HepG2 (cell line): ENCODE measurements around the gene TBC1D16. TPM values are rescaled to one million over a fixed set of nuclear protein-coding genes. Genes with fewer than 3 reads are reported as not detected.

ENCODE experiments used
- ATAC-seq: fragments of 200-7000 bp; cut with Tn5 transposase; 3 replicates; pipeline ENCODE4 v1.9.1; 2020; ENCODE audit warnings: mild to moderate bottlenecking, moderate library complexity
- BruUV-seq: library from RNA; stranded (reverse); fragments of 400-500 nt; replicated peaks from 2 replicates; lab custom pipeline; 2021; lab: Mats Ljungman, UMichigan
- CTCF ChIA-PET: fragments of 300-600 bp; formaldehyde crosslinking; extraction: SDS; loops from one replicate; lab custom pipeline; 2021; ENCODE audit warnings: low total read pairs, inconsistent platforms, low intra/inter-chr PET ratio; lab: Yijun Ruan, JAX
- POLR2A ChIA-PET: fragments of 350-600 bp; sonication (Branson Sonifier 250); formaldehyde crosslinking; loops from one replicate; lab custom pipeline; 2020; ENCODE audit warnings: antibody characterized with exemption, inconsistent platforms; lab: Yijun Ruan, JAX
- DNase-seq: peaks from one replicate; pipeline ENCODE4 v3.0.0-alpha.2; 2015; ENCODE audit warnings: low spot score
- FAIRE-seq: peaks from 3 replicates; lab custom pipeline; 2011; peaks lifted over from hg19 to GRCh38; lab: Jason Lieb, UNC
- H2AFZ ChIP-seq: one replicate; pipeline ENCODE4 v1.6.1; 2011; ENCODE audit warnings: low read length, inconsistent platforms
- H3K27ac ChIP-seq: fragments of 300-600 bp; 3 replicates; pipeline ENCODE4 v1.8.0; 2011; ENCODE audit warnings: mixed run types, mild to moderate bottlenecking, mixed read lengths, low read length, inconsistent platforms; ENCODE audit not compliant: insufficient read depth; ENCODE audit errors: extremely low read length
- H3K27me3 ChIP-seq, 2 experiments: fragments of 200-600 bp in 1 of 2; 2 replicates in 1 of 2; 3 replicates in 1 of 2; pipeline versions ENCODE4 v1.6.0 to v1.8.0; 2011; ENCODE audit warnings: low read length in 2 of 2, mild to moderate bottlenecking in 2 of 2, moderate library complexity in 2 of 2, inconsistent platforms in 1 of 2; ENCODE audit not compliant: insufficient read depth in 2 of 2, control insufficient read depth in 1 of 2
- H3K36me3 ChIP-seq, 2 experiments: fragments of 200-600 bp in 1 of 2; replicated peaks in 1 of 2; 2 replicates in 1 of 2; 3 replicates in 1 of 2; pipeline versions ENCODE4 v1.5.1 to v1.8.0; 2011; ENCODE audit warnings: low read length in 2 of 2, inconsistent platforms in 1 of 2; ENCODE audit not compliant: insufficient read depth in 2 of 2, control insufficient read depth in 1 of 2
- H3K4me1 ChIP-seq: 2 replicates; pipeline ENCODE4 v1.5.1; 2012; ENCODE audit warnings: low read length, inconsistent platforms; ENCODE audit not compliant: insufficient read depth
- H3K4me2 ChIP-seq: 2 replicates; pipeline ENCODE4 v1.6.0; 2011; ENCODE audit warnings: low read depth, low read length, inconsistent platforms
- H3K4me3 ChIP-seq, 3 experiments: fragments of 200-600 bp in 1 of 3; sonication (generic), shearing (Covaris generic) in 1 of 3; replicated peaks in 1 of 3; 2 replicates each; pipeline ENCODE4 v1.5.1; 2011 to 2016; ENCODE audit warnings: low read length in 3 of 3, inconsistent platforms in 2 of 3, low read depth in 2 of 3, mild to moderate bottlenecking in 2 of 3, control low read depth in 1 of 3, mixed read lengths in 1 of 3; ENCODE audit not compliant: insufficient read depth in 1 of 3
- H3K79me2 ChIP-seq: one replicate; pipeline ENCODE4 v1.6.1; 2011; ENCODE audit warnings: low read length, inconsistent platforms; ENCODE audit not compliant: insufficient read depth
- H3K9ac ChIP-seq: 2 replicates; pipeline ENCODE4 v1.6.0; 2011; ENCODE audit warnings: mild to moderate bottlenecking, low read depth, low read length, inconsistent platforms; ENCODE audit not compliant: insufficient read depth
- H3K9me3 ChIP-seq: 2 replicates; pipeline ENCODE4 v1.5.1; 2012; ENCODE audit warnings: mild to moderate bottlenecking, low read length
- H4K20me1 ChIP-seq: 2 replicates; pipeline ENCODE4 v1.6.0; 2011; ENCODE audit warnings: inconsistent platforms, mild to moderate bottlenecking, low read length, moderate library complexity; ENCODE audit not compliant: insufficient read depth
- ARID3A ChIP-seq: IDR thresholded peaks from 2 replicates; pipeline ENCODE4 v1.6.1; 2012; ENCODE audit warnings: low read depth, low read length, improper control_type of control experiment
- EED ChIP-seq: sonication (generic); formaldehyde crosslinking; IDR thresholded peaks from 2 replicates; pipeline ENCODE4 v1.5.0; 2020; ENCODE audit warnings: mild to moderate bottlenecking, missing genetic modification reagents
- GMEB1 ChIP-seq: sonication (generic); formaldehyde crosslinking; IDR thresholded peaks from 2 replicates; pipeline ENCODE4 v1.5.1; 2020; ENCODE audit warnings: missing genetic modification reagents, mild to moderate bottlenecking, borderline replicate concordance
- GTF3A ChIP-seq: sonication (generic); formaldehyde crosslinking; conservative IDR thresholded peaks from 2 replicates; pipeline ENCODE4 v1.4.0; 2020; ENCODE audit warnings: mild to moderate bottlenecking, missing genetic modification reagents
- HNF4G ChIP-seq, 2 experiments: sonication (generic) in 1 of 2; formaldehyde crosslinking in 1 of 2; IDR thresholded peaks; 2 replicates each; pipeline versions ENCODE4 v1.4.0 to v1.6.1; 2011 to 2020; ENCODE audit warnings: borderline replicate concordance in 2 of 2, low read depth in 2 of 2, mild to moderate bottlenecking in 2 of 2, low read length in 1 of 2, missing genetic modification reagents in 1 of 2, moderate library complexity in 1 of 2
- HOXA9 ChIP-seq: sonication (generic); formaldehyde crosslinking; IDR thresholded peaks from 2 replicates; pipeline ENCODE4 v1.8.1; 2022; ENCODE audit warnings: missing genetic modification reagents, mild to moderate bottlenecking, moderate library complexity, borderline replicate concordance
- NFE2L1 ChIP-seq: sonication (generic); formaldehyde crosslinking; IDR thresholded peaks from 2 replicates; pipeline ENCODE4 v1.4.0; 2020; ENCODE audit warnings: missing genetic modification reagents, mild to moderate bottlenecking, borderline replicate concordance
- RBM39 ChIP-seq: fragments of 200-400 bp; formaldehyde crosslinking; IDR thresholded peaks from one replicate; pipeline ENCODE4 v1.6.1; 2018; ENCODE audit warnings: antibody characterized with exemption, mild to moderate bottlenecking, low read depth, low read length; ENCODE audit not compliant: poor library complexity, severe bottlenecking
- SOX6 ChIP-seq, 2 experiments: fragments of 450-650 bp in 1 of 2; sonication (generic) in 1 of 2; formaldehyde crosslinking in 1 of 2; IDR thresholded peaks; 2 replicates each; pipeline versions ENCODE4 v1.4.0 to v1.6.1; 2017 to 2020; ENCODE audit warnings: antibody characterized with exemption in 1 of 2, mild to moderate bottlenecking in 1 of 2, missing genetic modification reagents in 1 of 2
- SPEN ChIP-seq: sonication (generic); formaldehyde crosslinking; IDR thresholded peaks from 2 replicates; pipeline ENCODE4 v1.5.1; 2020; ENCODE audit warnings: low read depth, mild to moderate bottlenecking, missing genetic modification reagents
- ZNF280B ChIP-seq: sonication (generic); formaldehyde crosslinking; IDR thresholded peaks from 2 replicates; pipeline ENCODE4 v1.5.0; 2020; ENCODE audit warnings: missing genetic modification reagents, mild to moderate bottlenecking, borderline replicate concordance
- ZNF567 ChIP-seq: sonication (generic); formaldehyde crosslinking; IDR thresholded peaks from 2 replicates; pipeline ENCODE4 v1.8.1; 2023; ENCODE audit warnings: mild to moderate bottlenecking, missing genetic modification reagents, borderline replicate concordance
- ZNF672 ChIP-seq: sonication (generic); formaldehyde crosslinking; IDR thresholded peaks from 2 replicates; pipeline ENCODE4 v1.8.1; 2022; ENCODE audit warnings: missing genetic modification reagents
- ZNF710 ChIP-seq: sonication (generic); formaldehyde crosslinking; IDR thresholded peaks from 2 replicates; pipeline ENCODE4 v1.5.0; 2020; ENCODE audit warnings: mild to moderate bottlenecking, missing genetic modification reagents, borderline replicate concordance
- WGBS: methylation state at CpG from one replicate; pipeline ENCODE4 v1.1.6; 2017; ENCODE audit warnings: low lambda C conversion rate; 5-methylcytosine and 5-hydroxymethylcytosine counted together
- in situ Hi-C: cut with HindIII; loops from 2 replicates; pipeline ENCODE4 v1.10.0; 2017; ENCODE audit warnings: low pct_unique_long_range_greater_than_20kb; ENCODE audit not compliant: extremely low pct_ligation_motif_present
- intact Hi-C: fragments of 100-400 bp; cut with micrococcal nuclease; formaldehyde crosslinking; loops from one replicate; pipeline ENCODE4 v1.10.0; 2022; ENCODE audit not compliant: unreplicated experiment
- polyA plus RNA-seq, 8 experiments: library from polyadenylated mRNA; depleted of rRNA in 3 of 8; stranded (reverse) in 7 of 8; unstranded in 1 of 8; fragments of >200 nt; fragmentation: Illumina TruSeq in 4 of 8; extraction: Trizol in 4 of 8; gene quantifications; 2 replicates each; pipeline versions ENCODE4 v1.2.1 to v1.2.3, GENCODE V29; 2011 to 2016; ENCODE audit warnings: low read depth in 4 of 8, missing spikeins in 1 of 8, mixed read lengths in 1 of 8; ENCODE audit not compliant: insufficient read depth in 1 of 8
- total RNA-seq, 5 experiments: library from RNA; depleted of rRNA; stranded (reverse); fragments of >200 nt; fragmentation: Illumina TruSeq; extraction: Trizol; gene quantifications; 2 replicates each; pipeline ENCODE4 v1.2.3, GENCODE V29; 2016; ENCODE audit warnings: low read depth in 1 of 5

Gene TBC1D16
- total and polyA plus RNA-seq, 2 of the 13 experiments (the other 11 are each of a cell fraction or from before 2014, with no cell fraction given) = 14.9 to 24.9 TPM

- peaks cover 73% of the 10 kb centered on the region for H3K4me1 ChIP-seq
- H3K9me3 ChIP-seq = no peaks in the 10 kb centered on the region
- H3K27me3 ChIP-seq = peaks cover 3 to 13% of the 10 kb centered on the region in 2 experiments; a peak in 3 of 5 replicates
- DNase-seq (peak; percentile 67), ATAC-seq (peak; percentile 51), FAIRE-seq (peak; percentile 28)
- no peak overlapping the region for H2AFZ ChIP-seq
- no TSS peak for BruUV-seq
- no peaks in the 10 kb centered on the region for H3K36me3 ChIP-seq
- H3K79me2 ChIP-seq = no peaks in the 10 kb centered on the region
- ChIA-PET CTCF (no interaction called here), POLR2A (interaction anchor here (1.5 kb wide), 1 partner anchor 69 kb away, joined by 7 read pairs; no protein-coding TSS in a partner anchor)
- in situ Hi-C loops (no loop called here), intact Hi-C loops (no loop called here)
- H4K20me1 ChIP-seq = no peaks in the 10 kb centered on the region
- no peak overlapping the region for H3K9ac ChIP-seq
- H3K27ac ChIP-seq = no peak overlapping the region
- no peak overlapping the region for H3K4me3 ChIP-seq
- H3K4me2 ChIP-seq = 0 out of 2 replicates have a peak overlapping the region, but pooled peaks have one; percentile 28
- WGBS = 64% methylated on average over 15 of the region's 16 CpGs
- no peak for TF ChIP-seq HOXA9
- TF ChIP-seq ZNF280B (CRISPR knock-in tag) = peak; percentile 32; the same call in 1 of the 2 replicates
- TF ChIP-seq ARID3A = no peak
- 0 out of 2 replicates have a peak, but pooled peaks have one; percentile 16 for TF ChIP-seq ZNF710 (CRISPR knock-in tag)
- peak; percentile 32; the same call in 1 of the 2 replicates for TF ChIP-seq GMEB1 (CRISPR knock-in tag)
- TF ChIP-seq SPEN (CRISPR knock-in tag) = no peak
- no peak for TF ChIP-seq SOX6 (IDR thresholded peaks at IDR 0.05)
- 0 out of 2 replicates have a peak, but pooled peaks have one; percentile 42 for TF ChIP-seq SOX6 (CRISPR knock-in tag; IDR thresholded peaks at IDR 0.05)
- TF ChIP-seq GTF3A (CRISPR knock-in tag) = no peak
- TF ChIP-seq NFE2L1 (CRISPR knock-in tag) = no peak
- TF ChIP-seq ZNF567 (CRISPR knock-in tag) = no peak
- no peak for TF ChIP-seq EED (CRISPR knock-in tag)
- TF ChIP-seq HNF4G (IDR thresholded peaks at IDR 0.05; ENCODE audit: borderline replicate concordance, low read depth, low read length) = peak; percentile 60
- no peak for TF ChIP-seq HNF4G (CRISPR knock-in tag; IDR thresholded peaks at IDR 0.05; ENCODE audit: borderline replicate concordance, low read depth)
- peak; percentile 46 for TF ChIP-seq RBM39
- no peak for TF ChIP-seq ZNF672 (CRISPR knock-in tag)
Measured at GRCh38 chr17:79923974-79924638, 111.6 kb downstream of the TBC1D16 start.
